NCI-H446 treated with DMSO at 0.1 percent for 48 hours (cell line): ENCODE results near the gene AXL.

ENCODE experiments used
- DNase-seq: peaks from one replicate; lab custom pipeline; 2025; lab: John Stamatoyannopoulos, UW

Gene AXL

GRCh38 chr19:41235480-41235879 is 16.5 kb downstream of the AXL start:
- no peak for DNase-seq

- no peak for DNase-seq
Observed at GRCh38 chr19:41238244-41238643, 19.2 kb downstream of the AXL start.

GRCh38 chr19:41239363-41239762 is 20.3 kb downstream of the AXL start:
- no peak for DNase-seq

DNA sequence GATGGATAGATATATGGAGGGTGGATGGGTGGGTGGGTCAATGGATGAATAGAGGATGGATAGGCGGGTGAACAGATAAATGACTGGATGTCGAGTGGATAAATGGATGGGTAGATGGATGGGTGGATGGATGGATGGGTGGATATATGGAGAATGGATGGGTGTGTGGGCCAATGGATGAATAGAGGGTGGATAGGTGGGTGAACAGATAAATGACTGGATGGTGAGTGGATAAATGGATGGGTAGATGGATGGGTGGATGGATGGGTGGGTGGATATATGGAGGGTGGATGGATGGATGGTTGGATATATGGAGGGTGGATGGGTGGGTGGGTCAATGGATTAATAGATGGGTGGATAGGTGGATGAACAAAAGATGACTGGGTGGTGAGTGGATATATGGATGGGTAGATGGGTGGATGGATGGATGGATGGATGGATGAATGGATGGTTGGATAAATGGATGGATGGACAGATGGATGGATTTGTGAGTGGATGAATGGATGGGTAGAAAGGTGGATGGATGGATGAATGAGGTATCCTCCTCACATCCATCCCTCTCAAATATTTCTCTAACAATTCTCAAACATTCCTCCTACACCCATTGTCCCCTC is 21.0 kb downstream of the AXL start:
- no peak for DNase-seq

DNA sequence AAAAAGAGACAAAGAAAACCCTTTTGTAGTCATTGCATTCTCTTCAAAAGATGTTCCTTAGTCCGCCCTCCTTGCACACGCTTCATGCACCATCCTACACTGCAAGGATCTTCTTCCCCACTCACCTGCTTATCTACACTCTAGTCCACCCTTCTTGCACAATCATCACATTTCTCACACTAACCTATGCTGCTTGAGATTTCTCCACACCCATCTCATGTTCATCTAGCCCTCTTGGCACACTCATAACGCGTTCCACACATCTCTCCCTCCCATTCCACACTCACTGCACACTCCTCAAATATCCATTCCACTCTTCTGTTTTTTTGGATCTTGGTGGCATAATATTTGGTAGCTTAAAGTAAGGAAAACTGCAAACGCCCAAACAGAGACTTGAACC is 22.8 kb downstream of the AXL start:
- DNase-seq, result no peak

- no peak for DNase-seq
Observed at GRCh38 chr19:41244117-41244516, 25.1 kb downstream of the AXL start.

GRCh38 chr19:41245843-41246242 is 26.8 kb downstream of the AXL start:
- no peak for DNase-seq

GRCh38 chr19:41248895-41249294 is 29.9 kb downstream of the AXL start:
- no peak for DNase-seq

GRCh38 chr19:41249707-41250423 is 30.8 kb downstream of the AXL start:
- no peak for DNase-seq

GRCh38 chr19:41253660-41254059 is 34.6 kb downstream of the AXL start:
- no peak for DNase-seq

DNA sequence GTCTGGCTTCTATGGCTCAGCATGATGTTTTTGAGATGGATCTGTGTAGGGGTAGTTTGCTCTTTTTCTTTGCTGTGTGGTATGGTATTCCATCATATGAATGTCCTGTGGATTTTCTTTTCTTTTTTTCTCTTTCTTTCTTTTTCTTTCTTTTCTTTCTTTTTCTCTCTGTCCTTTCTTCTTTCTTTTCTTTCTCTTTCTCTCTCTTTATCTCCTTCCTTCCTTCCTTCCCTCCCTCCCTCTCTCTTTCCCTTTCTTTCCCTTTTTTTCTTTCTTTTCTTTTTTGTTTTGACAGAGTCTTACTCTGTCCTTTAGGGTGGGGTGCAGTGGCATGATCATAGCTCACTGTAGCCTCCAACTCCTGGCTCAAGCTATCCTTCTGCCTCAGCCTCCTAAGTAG is 36.1 kb downstream of the AXL start:
- no peak for DNase-seq

- DNase-seq, result no peak
Observed at GRCh38 chr19:41261474-41262190, 42.6 kb downstream of the AXL start.

DNA sequence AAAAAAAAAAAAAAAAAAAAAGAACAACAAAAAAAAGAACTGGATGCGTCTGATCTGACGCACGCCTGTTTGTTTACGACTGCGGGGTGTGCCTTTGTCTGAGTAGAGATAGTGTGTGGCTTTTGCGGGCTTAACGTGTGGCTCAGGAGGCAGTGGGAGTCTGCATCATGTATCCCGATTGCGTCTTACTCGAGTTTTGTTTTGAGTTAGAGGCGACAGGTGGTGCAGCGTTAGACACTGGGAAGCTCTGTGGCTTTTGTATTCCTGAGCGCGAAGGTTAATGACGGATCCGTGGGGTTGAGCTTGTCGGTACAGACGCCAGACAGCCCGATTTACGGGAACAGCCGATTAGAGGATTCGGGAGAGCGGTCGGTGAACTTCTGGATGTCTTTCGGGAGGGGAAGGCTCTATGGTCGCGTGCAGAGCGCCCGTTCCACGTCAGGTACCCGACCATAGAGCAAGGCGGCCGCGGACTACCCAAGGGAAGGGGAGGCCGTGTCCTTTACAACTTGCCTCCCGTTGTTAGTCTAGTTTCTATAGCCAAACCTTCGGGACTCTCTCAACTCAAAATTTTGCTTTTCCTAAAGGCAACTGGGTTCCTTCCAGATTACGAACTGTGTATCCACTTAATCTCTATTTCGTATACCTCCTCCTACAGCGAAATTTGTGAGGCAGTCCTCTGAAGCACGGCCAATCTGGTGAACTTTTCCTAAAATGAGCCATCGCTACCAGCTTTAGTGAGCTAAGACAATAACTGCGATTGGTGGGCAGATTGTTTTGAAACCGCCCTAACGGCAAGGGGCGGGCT is 44.2 kb downstream of the AXL start:
- no peak for DNase-seq

GRCh38 chr19:41263850-41264580 is 45.0 kb downstream of the AXL start, which contains the start of gene HNRNPUL1:
Gene HNRNPUL1, plus strand, starts transcription at chr19:41264372. Its CDS starts 132 bp downstream, at chr19:41264504.
- peak; percentile 100 for DNase-seq

DNA sequence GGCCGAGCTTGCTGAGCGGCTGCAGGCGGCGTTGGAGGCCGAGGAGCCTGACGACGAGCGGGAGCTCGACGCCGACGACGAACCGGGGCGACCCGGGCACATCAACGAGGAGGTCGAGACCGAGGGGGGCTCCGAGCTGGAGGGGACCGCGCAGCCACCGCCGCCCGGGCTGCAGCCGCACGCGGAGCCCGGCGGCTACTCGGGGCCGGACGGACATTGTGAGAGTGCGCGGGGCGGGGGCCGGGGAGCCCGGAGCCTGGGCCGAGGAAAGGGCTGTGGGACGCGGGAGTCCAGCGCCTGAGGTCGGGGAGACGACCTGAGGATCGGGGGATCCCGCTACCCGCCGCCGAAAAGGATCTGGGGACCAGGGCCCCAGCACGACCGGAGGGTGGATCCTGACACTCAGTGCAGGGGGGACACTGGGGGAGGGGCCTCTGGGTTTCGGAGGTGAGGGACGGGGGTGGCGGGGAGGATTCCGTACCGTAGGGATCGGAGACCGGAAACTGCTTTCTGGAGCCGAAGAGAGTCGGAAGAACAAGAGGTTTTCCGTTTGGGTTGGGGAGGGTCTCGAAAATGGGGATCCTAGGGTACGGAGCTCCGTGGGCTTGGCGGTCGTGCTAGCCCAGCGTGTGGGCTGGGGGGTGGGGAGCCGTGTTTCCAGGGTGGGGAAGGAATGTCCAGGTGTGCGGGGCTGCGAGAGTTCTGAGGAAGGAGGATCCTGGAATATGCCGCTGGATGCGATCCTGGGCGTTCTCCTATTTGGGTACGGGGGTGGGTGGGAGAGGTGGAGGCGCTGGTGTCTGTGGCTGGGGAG is 45.8 kb downstream of the AXL start:
- no peak for DNase-seq

GRCh38 chr19:41265395-41266153 is 46.6 kb downstream of the AXL start:
- DNase-seq, result no peak

DNA sequence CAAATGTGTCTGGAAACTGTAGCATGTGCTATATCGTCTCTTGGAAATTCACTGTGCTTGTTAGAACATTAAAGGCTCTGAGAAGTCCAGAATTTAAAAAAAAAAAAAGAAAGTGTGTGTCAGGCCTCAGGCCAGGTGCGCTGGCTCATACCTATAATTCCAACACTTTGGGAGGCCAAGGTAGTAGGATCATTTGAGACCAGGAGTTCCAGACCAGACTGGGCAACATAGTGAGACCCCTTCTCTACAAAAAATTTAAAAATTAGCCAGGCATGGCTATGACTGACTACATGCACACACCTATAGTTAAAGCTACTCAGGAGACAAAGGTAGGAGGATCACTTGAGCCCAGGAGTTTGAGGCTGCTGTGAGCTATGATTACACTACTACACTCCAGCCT is 50.0 kb downstream of the AXL start:
- DNase-seq, result no peak

DNA sequence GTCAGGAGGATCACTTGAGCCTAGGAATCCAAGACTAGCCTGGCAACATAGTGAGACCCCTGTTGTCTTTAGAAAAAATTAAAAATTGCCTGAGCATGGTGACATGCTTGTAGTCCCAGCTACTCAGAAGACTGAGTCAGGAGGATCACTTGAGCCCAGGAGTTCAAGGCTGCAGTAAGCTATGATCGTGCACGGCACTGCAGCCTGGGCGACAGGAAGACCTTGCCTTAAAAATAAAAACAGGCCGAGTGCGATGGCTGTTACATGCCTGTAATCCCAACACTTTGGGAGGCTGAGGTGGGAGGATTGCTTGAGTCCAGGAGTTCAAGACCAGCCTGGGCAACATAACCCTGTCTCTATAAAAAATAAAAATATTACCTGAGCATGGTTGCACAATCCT is 50.5 kb downstream of the AXL start:
- no peak for DNase-seq

GRCh38 chr19:41273076-41273475 is 54.1 kb downstream of the AXL start:
- no peak for DNase-seq

DNA sequence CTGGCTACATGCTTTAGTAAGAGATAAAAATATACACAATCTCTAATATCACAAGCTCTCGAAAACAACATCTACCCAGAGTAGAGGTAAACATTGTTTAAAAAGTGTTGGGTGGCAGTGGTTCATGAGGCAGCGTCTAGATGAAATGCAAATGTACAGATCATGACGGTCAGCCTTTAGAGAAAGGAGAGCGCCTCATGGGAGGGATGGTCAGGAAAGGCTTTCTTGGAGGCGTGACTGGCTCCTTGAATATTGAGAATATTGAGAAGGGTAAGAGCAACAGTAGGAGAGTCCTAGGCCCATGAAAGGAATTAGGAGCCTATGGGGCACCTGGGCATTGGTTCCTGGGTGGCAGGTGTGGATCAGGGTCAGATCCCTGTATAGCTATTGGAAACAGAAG is 55.8 kb downstream of the AXL start:
- DNase-seq, result no peak
